GM21515 (cell line): Measurements from ENCODE around the gene GAS2L1.
"Not testable (repeated sequence)": the region's sequence is repeated elsewhere in the genome, so short reads cannot be mapped to it uniquely, and the experiment has no call there.

Experiments
- ATAC-seq: cut with Tn5 transposase; IDR thresholded peaks from one replicate; pipeline ENCODE4 v1.9.1; 2021; ENCODE audit not compliant: unreplicated experiment

The GAS2L1 gene

GRCh38 chr22:29340566-29340965 is 34.1 kb downstream of the GAS2L1 start:
- no peak for ATAC-seq

DNA sequence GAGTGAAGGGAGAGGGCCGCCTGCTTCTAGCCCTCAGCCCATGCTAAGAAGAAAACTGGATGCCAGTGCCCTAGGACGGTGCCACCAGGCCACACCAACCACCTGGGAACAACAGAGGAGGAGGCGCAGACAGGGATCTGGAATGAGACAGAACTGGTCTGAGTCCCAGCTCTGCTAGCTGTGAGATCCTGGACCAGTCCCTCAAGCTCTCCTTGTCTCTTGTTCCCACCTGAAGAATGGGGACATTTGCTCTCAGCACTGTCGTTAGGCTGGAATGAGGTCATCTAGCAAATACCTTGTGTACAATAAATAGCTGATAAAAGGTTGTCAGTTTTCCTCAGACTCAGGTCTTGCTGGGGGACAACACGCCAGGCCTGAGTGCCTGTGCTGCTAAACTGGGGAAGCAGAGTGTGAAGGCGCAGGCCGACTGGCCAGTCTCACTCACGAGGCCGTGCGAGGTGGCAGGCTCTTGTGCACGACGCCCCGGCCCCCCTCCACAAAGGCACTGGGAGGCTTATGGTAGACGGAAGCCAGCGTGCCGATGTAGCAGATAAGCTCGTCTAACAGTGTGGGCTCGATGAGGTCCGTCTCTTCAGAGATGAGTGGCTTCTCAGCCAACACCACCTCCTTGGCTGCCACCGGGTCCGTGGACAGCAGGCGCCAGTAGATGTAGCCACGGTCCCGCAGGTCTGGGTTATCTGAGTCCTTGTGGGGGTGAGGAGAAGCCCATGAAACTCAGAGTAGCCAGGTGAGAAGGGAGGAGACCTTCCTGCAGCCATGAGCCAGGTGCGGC is 34.8 kb downstream of the GAS2L1 start:
- no peak for ATAC-seq

DNA sequence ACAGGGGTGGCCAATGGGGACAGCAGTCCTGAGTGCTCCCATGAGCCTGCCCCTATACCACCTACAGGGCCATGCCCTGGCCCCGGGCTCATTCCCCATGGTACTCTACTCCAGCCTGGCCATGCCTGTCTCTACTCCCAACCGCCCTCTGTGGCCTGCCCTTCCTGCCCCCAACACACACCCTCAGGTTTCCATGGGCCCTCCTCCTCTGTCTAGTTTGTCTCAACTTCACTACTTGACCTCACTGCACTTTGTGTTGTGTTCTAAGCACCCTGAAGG is 35.3 kb downstream of the GAS2L1 start:
- ATAC-seq = no peak

DNA sequence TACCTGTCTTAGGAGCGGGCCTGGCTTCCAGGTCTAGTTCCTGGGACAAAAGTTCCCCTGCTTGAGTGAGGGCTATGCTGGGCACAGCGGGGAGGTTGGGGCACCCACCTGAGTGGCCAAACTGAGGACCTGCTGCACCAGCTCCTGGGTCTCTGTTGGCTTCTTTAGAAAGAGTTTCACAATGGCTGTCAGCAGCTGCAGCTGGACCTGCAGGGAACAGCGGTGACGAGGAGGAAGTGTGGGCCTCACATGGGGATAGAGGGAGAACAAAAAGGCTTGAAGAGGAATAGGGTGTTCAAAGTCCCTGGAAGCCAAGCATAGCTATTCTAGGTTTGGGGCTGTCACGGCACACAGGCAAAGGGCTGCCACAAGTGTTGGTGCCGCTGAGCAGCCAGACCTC is 35.7 kb downstream of the GAS2L1 start:
- no peak for ATAC-seq

DNA sequence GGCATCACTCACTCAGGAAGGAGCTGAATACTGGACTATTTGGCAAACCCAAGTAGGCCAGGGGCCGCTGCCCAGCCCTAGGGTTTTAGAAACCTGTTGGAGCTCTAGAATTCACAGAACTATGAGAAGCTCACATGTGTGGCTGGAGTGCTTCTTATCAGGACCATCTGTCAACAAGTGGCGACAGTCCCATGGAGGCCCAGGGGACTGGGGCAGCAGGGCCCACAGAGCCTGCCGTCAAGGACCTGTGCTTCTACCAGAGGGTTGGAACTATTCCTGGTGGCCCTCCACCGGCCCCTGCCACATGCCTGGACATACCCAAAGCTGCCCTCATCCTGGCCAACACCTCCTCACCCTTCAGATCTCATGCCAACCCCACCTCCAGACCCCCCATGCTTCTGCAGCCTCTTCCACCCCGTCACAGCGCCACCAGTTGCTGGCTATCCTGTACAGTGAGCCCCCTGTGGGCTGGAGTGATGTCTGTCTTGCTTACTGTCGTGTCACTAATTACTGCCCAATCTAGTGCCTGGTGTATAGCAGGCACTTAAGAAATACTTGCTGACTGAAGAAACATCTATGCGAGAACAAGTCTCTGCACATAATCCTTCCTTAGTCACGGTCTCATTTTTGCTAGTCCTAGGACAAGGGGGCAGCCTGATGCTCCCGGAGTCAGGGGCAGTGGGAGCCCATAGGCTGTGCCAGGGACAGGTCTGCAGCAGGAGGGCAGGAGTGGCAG is 36.3 kb downstream of the GAS2L1 start:
- no peak for ATAC-seq

DNA sequence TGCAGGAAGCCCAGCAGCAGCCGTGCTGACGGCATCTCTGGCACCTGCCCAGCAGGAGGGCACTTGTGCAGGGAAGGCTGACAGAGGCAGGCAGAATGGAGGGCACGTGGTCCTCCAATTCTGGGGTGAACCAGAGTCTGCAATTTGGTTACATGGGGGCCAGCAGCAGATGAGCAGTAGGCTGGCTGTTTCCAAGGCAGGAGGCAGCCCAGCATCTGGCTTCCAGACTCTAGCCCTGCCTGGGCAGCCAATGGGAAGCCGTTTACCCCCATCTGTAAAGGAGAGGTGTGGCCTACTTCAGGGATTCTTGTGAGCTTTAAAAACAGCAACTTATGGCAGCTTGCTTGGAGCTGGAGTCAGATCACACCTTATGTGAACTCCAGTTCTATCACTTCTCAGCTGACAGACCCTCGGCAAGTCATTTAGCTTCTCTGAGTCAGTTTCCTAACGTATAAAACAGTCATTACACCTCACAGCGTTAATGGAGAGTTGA is 36.9 kb downstream of the GAS2L1 start:
- no peak for ATAC-seq

DNA sequence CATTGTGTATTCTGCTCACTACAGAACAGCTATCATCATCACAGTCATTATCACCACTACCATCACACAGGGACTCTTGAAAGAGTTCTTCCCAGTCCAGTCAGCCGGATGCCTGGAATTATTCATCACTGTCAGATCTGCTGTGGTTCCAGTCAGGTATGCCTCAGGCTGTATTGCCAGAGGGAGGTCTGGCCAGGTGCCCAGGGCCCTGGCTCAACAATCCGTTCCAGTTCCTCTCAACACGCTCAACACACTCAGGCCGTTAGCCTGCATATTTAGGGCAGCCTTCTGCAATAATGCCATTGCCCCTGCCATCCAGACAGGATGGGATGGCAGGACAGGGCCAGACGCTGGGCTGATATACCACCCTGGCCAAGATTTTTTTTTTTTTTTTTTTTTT is 37.7 kb downstream of the GAS2L1 start:
- no peak for ATAC-seq

- not testable (repeated sequence) for ATAC-seq
Measured at GRCh38 chr22:29344889-29345288, 38.4 kb downstream of the GAS2L1 start.

- ATAC-seq = no peak
Measured at GRCh38 chr22:29345932-29346331, 39.5 kb downstream of the GAS2L1 start.

- no peak for ATAC-seq
Measured at GRCh38 chr22:29346659-29347058, 40.2 kb downstream of the GAS2L1 start.

DNA sequence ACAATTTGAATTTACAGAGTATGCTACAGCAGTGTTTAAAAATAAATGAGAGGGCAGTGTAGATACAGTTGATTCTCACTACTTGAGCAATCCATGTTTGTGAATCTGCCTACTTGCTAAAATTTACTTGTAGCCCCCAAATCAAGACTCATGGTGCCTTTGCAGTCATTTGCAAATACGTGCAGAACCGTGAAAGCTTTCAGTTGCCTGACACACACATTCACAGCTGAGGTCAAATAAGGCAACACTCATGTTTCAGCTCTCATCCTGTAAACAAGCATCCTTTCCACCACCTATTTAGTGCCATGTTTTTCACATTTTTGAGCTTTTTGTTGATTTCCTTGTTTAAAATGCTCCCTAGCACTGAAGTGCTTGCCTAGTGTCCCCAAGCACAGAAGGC is 41.6 kb downstream of the GAS2L1 start:
- no peak for ATAC-seq

GRCh38 chr22:29348956-29349355 is 42.5 kb downstream of the GAS2L1 start:
- ATAC-seq = no peak

- ATAC-seq = no peak
Measured at GRCh38 chr22:29351042-29351441, 44.6 kb downstream of the GAS2L1 start.

DNA sequence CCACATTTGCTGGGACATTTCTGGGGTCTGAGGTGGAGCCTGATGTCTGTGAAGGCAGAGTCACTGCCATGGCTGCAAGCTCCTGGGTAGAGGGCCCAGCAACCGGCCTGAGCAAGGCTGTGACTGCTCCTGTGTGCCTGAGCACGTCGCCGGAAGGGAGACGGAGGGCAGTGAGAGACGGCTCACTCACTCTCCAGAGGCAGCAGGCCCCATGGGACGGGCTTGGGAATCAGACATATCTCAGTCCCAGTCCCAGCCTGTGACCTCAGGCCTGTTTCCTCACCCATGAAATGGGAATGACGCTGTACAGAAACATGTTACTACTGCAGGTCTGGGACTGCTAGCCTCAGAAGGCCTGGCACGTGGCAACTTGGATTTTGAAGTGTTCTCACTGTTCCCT is 45.4 kb downstream of the GAS2L1 start:
- ATAC-seq = no peak

- no peak for ATAC-seq
Measured at GRCh38 chr22:29352778-29353177, 46.3 kb downstream of the GAS2L1 start.

GRCh38 chr22:29353286-29353685 is 46.8 kb downstream of the GAS2L1 start:
- no peak for ATAC-seq

DNA sequence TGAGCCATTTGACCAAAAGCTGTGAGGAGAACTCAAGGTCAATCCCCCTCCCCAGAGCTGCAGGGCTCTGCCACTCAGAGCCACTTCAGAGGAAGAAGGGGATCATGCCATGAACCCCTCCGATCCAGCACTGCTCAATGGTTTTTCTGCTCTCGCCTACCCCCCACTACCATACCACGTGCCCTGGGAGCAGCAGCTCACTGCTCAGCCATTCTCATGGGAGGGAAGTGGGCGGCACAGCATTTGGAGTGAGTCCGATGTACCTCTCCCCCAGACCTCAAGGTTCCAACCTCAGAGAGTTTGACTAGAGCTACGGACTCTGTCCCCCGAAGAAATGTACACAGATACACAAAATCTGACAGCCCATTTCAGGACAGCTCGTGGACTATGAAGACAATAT is 47.4 kb downstream of the GAS2L1 start:
- no peak for ATAC-seq

DNA sequence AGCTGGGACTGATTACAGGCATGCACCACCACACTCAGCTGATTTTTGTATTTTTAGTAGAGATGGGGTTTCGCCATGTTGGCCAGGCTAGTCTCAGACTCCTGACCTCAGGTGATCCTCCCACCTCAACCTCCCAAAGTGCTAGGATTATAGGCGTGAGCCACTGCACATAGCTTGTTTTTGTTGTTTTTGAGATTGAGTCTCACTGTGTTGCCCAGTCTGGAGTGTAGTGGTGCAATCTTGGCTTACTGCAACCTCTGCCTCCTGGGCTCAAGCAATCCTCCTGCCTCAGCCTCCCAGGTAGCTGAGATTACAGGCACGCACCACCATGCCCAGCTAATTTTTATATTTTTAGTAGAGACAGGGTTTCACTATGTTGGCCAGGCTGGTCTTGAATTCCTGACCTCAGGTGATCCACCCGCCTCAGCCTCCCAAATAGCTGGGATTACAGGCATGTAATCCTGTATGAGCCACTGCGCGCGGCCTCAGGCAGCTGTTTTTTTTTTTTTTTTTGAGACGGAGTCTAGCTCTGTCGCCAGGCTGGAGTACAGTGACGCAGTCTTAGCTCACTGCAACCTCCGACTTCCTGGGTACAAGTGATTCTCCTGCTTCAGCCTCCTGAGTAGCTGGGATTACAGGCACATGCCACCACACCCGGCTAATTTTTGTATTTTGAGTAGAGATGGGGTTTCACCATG is 50.9 kb downstream of the GAS2L1 start:
- ATAC-seq = not testable (repeated sequence)

- ATAC-seq = no peak
Measured at GRCh38 chr22:29359469-29359868, 53.0 kb downstream of the GAS2L1 start.
